Keratinocyte (primary cell): ENCODE measurements around the gene SLC35D2. TPM values are rescaled to one million over a fixed set of nuclear protein-coding genes. Genes with fewer than 3 reads are reported as not detected.
"Not testable (repeated sequence)": the region's sequence is repeated elsewhere in the genome, so short reads cannot be mapped to it uniquely, and the experiment has no call there.

Source experiments
- DNase-seq: peaks from one replicate; pipeline ENCODE4 v3.0.0-alpha.2; 2011; ENCODE audit warnings: low read depth, missing footprints, low spot score
- FAIRE-seq: peaks from 2 replicates; lab custom pipeline; 2011; peaks lifted over from hg19 to GRCh38; lab: Jason Lieb, UNC
- H2AFZ ChIP-seq: 2 replicates; pipeline ENCODE4 v1.6.0; 2012; ENCODE audit warnings: low read length, control low read depth, inconsistent platforms; ENCODE audit not compliant: control insufficient read depth
- H3K27ac ChIP-seq: 2 replicates; pipeline ENCODE4 v1.5.1; 2011; ENCODE audit warnings: low read length; ENCODE audit not compliant: control insufficient read depth, insufficient read depth
- H3K27me3 ChIP-seq: 3 replicates; pipeline ENCODE4 v1.6.0; 2011; ENCODE audit warnings: low read length; ENCODE audit not compliant: control insufficient read depth, insufficient read depth; ENCODE audit errors: extremely low read depth
- H3K36me3 ChIP-seq, 2 experiments: 2 replicates in 1 of 2; 3 replicates in 1 of 2; pipeline ENCODE4 v1.5.1; 2011; ENCODE audit warnings: low read length in 2 of 2, mild to moderate bottlenecking in 1 of 2; ENCODE audit not compliant: control insufficient read depth in 2 of 2, insufficient read depth in 2 of 2; ENCODE audit errors: extremely low read depth in 1 of 2
- H3K4me1 ChIP-seq: 3 replicates; pipeline ENCODE4 v1.5.1; 2011; ENCODE audit warnings: low read length; ENCODE audit not compliant: control insufficient read depth, insufficient read depth; ENCODE audit errors: extremely low read depth
- H3K4me2 ChIP-seq: 3 replicates; pipeline ENCODE4 v1.6.0; 2011; ENCODE audit warnings: low read depth, low read length; ENCODE audit not compliant: control insufficient read depth, insufficient read depth; ENCODE audit errors: extremely low read depth
- H3K4me3 ChIP-seq, 3 experiments: fragments of 200-600 bp in 1 of 3; sonication (generic) in 1 of 3; 2 replicates in 2 of 3; 3 replicates in 1 of 3; pipeline ENCODE4 v1.5.1; 2011 to 2016; ENCODE audit warnings: low read length in 3 of 3, mild to moderate bottlenecking in 3 of 3, control low read depth in 2 of 3, inconsistent platforms in 1 of 3, low read depth in 1 of 3, mixed read lengths in 1 of 3, mixed run types in 1 of 3, moderate library complexity in 1 of 3; ENCODE audit not compliant: control insufficient read depth in 2 of 3, insufficient read depth in 2 of 3; ENCODE audit errors: extremely low read depth in 1 of 3
- H3K79me2 ChIP-seq: 2 replicates; pipeline ENCODE4 v1.6.0; 2012; ENCODE audit warnings: low read length; ENCODE audit not compliant: control insufficient read depth, insufficient read depth
- H3K9ac ChIP-seq: 3 replicates; pipeline ENCODE4 v1.6.0; 2011; ENCODE audit warnings: low read length; ENCODE audit not compliant: control insufficient read depth, insufficient read depth; ENCODE audit errors: extremely low read depth
- H3K9me1 ChIP-seq: 3 replicates; pipeline ENCODE4 v1.6.0; 2011; ENCODE audit warnings: low read length; ENCODE audit not compliant: control insufficient read depth, insufficient read depth; ENCODE audit errors: extremely low read depth
- H3K9me3 ChIP-seq: 2 replicates; pipeline ENCODE4 v1.5.1; 2012; ENCODE audit warnings: low read depth, low read length; ENCODE audit not compliant: control insufficient read depth
- H4K20me1 ChIP-seq: 3 replicates; pipeline ENCODE4 v1.6.0; 2011; ENCODE audit warnings: low read length; ENCODE audit not compliant: control insufficient read depth, insufficient read depth; ENCODE audit errors: extremely low read depth
- EZH2 ChIP-seq: IDR thresholded peaks from one replicate; pipeline ENCODE4 v1.6.1; 2012; ENCODE audit warnings: inconsistent platforms, mild to moderate bottlenecking, low read length, moderate library complexity
- dilution Hi-C: fragments of 300-500 bp; cut with MboI; formaldehyde crosslinking; loops from one replicate; pipeline ENCODE4 v1.7.0; 2020; ENCODE audit warnings: low sequenced_read_pairs; ENCODE audit not compliant: extremely low pct_ligation_motif_present
- polyA plus RNA-seq, 5 experiments: library from polyadenylated mRNA; depleted of rRNA in 3 of 5; stranded (reverse) in 3 of 5; stranded (forward) in 1 of 5; unstranded in 1 of 5; fragments of >200 nt; gene quantifications; 1 replicate in 1 of 5; 2 replicates in 3 of 5; 3 replicates in 1 of 5; pipeline versions ENCODE4 v1.2.1 to v1.2.3, GENCODE V29; 2011 to 2012; ENCODE audit warnings: missing spikeins in 2 of 5, low read depth in 1 of 5, low replicate concordance in 1 of 5
- TF ChIP-seq, protein P1 (sequence below), 3 experiments: IDR thresholded peaks in 1 of 3; conservative IDR thresholded peaks in 1 of 3; optimal IDR thresholded peaks in 1 of 3; 2 replicates in 2 of 3; 3 replicates in 1 of 3; pipeline versions ENCODE3 to v1.5.1; 2011; ENCODE audit warnings: low read length in 3 of 3, mild to moderate bottlenecking in 3 of 3, moderate library complexity in 2 of 3, control low read depth in 1 of 3, inconsistent platforms in 1 of 3; ENCODE audit not compliant: insufficient read depth in 2 of 3; ENCODE audit errors: extremely low read depth in 1 of 3

SLC35D2 gene
- polyA plus RNA-seq, 1 donor (not counting 4 experiments of a cell fraction or from before 2014, with no cell fraction given), result 20.4 TPM

- H4K20me1 ChIP-seq, result no peaks in the 10 kb centered on the region
Measured at GRCh38 chr9:96327694-96328352, 55.7 kb downstream of the SLC35D2 start.

DNA sequence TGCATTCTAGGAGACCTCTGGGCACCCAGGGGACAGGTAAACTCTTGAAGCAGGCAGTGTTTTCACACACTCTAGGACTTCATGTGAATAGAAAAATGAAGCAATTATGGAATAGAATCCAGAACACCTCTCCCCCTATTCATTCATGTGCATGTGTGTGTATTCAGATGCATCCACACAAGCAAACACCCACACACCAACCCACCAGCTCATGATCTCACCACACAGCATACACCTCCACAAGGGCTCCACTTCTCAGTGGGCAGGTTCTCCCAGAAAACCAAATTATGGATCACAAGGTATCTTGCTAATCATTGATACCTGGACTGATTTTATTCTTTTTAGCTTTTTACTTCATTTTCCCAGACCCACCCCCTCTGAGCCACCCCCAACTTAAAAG, 60.3 kb downstream of the SLC35D2 start:
- Histone ChIP-seq H3K9me3 (no peaks in the 10 kb centered on the region), H3K27me3 (no peaks in the 10 kb centered on the region), H3K4me1 (no peaks in the 10 kb centered on the region), H3K36me3 (peaks cover 0 to 2% of the 10 kb centered on the region in 2 experiments), H2AFZ (no peak overlapping the region), H3K9me1 (no peaks in the 10 kb centered on the region), H3K27ac (no peak overlapping the region), H3K4me3 (no peak overlapping the region), H3K79me2 (no peaks in the 10 kb centered on the region), H3K4me2 (no peak overlapping the region), H3K9ac (no peak overlapping the region), H4K20me1 (no peaks in the 10 kb centered on the region)
- FAIRE-seq, result no peak
- dilution Hi-C loops, result no loop called here
- no peak for TF ChIP-seq EZH2
- TF ChIP-seq, protein P1, sequence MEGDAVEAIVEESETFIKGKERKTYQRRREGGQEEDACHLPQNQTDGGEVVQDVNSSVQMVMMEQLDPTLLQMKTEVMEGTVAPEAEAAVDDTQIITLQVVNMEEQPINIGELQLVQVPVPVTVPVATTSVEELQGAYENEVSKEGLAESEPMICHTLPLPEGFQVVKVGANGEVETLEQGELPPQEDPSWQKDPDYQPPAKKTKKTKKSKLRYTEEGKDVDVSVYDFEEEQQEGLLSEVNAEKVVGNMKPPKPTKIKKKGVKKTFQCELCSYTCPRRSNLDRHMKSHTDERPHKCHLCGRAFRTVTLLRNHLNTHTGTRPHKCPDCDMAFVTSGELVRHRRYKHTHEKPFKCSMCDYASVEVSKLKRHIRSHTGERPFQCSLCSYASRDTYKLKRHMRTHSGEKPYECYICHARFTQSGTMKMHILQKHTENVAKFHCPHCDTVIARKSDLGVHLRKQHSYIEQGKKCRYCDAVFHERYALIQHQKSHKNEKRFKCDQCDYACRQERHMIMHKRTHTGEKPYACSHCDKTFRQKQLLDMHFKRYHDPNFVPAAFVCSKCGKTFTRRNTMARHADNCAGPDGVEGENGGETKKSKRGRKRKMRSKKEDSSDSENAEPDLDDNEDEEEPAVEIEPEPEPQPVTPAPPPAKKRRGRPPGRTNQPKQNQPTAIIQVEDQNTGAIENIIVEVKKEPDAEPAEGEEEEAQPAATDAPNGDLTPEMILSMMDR (optimal IDR thresholded peaks at IDR 0.05 in 1 of 3, IDR thresholded peaks at IDR 0.05 in 1 of 3, conservative IDR thresholded peaks at IDR 0.05 in 1 of 3; ENCODE audit: extremely low read depth in 1 of 3, insufficient read depth in 2 of 3, low read length in 3 of 3), result no peak
- DNase-seq, result no peak

More at GRCh38 chr9:96327694-96328352, 55.7 kb downstream of the SLC35D2 start:
- H3K36me3 ChIP-seq, result no peaks in the 10 kb centered on the region
- no peaks in the 10 kb centered on the region for H3K79me2 ChIP-seq
- no peaks in the 10 kb centered on the region for H3K9me3 ChIP-seq
- H2AFZ ChIP-seq, result no peak overlapping the region
- H3K4me3 ChIP-seq, result no peak overlapping the region
- no peak overlapping the region for H3K27ac ChIP-seq
- peaks cover 15% of the 10 kb centered on the region for H3K4me1 ChIP-seq
- dilution Hi-C loops, result no loop called here
- no peak overlapping the region for H3K4me2 ChIP-seq
- H3K9me1 ChIP-seq, result no peaks in the 10 kb centered on the region
- FAIRE-seq, result no peak
- H3K9ac ChIP-seq, result no peak overlapping the region
- no peaks in the 10 kb centered on the region for H3K27me3 ChIP-seq
- TF ChIP-seq, protein P1 (optimal IDR thresholded peaks at IDR 0.05 in 1 of 3, IDR thresholded peaks at IDR 0.05 in 1 of 3, conservative IDR thresholded peaks at IDR 0.05 in 1 of 3; ENCODE audit: extremely low read depth in 1 of 3, insufficient read depth in 2 of 3, low read length in 3 of 3), result peak; percentile 50 to 72 (median 61)
- TF ChIP-seq EZH2, result no peak
- DNase-seq, result peak; percentile 5

GRCh38 chr9:96322736-96323135, 60.8 kb downstream of the SLC35D2 start:
- not testable (repeated sequence) for FAIRE-seq

DNA sequence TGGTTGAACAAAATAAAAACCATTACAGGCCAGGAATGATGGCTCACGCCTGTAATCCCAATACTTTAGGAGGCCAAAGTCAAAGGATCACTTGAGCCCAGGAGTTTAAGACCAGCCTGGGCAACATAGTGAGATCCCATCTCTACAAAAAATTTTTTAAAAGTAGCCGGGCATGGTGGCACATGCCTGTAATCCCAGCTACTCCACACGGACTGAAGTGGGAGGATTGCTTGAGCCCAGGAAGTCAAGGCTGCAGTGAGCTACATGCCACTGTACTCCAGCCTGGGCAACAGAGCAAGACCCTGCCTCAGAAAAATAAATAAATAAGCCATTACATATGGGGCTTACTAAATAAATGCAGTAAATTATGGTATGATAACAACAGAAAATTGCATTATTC, 61.3 kb downstream of the SLC35D2 start:
- H3K79me2 ChIP-seq, H3K36me3 ChIP-seq, H2AFZ ChIP-seq, FAIRE-seq, DNase-seq, dilution Hi-C loops, H3K4me3 ChIP-seq, H3K4me2 ChIP-seq, H4K20me1 ChIP-seq, H3K9me1 ChIP-seq, H3K4me1 ChIP-seq, H3K9ac ChIP-seq, H3K27me3 ChIP-seq, H3K27ac ChIP-seq, H3K9me3 ChIP-seq: not testable (repeated sequence)

More at GRCh38 chr9:96322736-96323135, 60.8 kb downstream of the SLC35D2 start:
- dilution Hi-C loops, H3K27me3 ChIP-seq, H2AFZ ChIP-seq, H4K20me1 ChIP-seq, H3K36me3 ChIP-seq, H3K9ac ChIP-seq, H3K27ac ChIP-seq, H3K4me1 ChIP-seq, H3K79me2 ChIP-seq, H3K4me2 ChIP-seq, H3K4me3 ChIP-seq, H3K9me1 ChIP-seq, DNase-seq, H3K9me3 ChIP-seq: not testable (repeated sequence)
